ENCODE data around the gene JAG2.

Gene JAG2

DNA sequence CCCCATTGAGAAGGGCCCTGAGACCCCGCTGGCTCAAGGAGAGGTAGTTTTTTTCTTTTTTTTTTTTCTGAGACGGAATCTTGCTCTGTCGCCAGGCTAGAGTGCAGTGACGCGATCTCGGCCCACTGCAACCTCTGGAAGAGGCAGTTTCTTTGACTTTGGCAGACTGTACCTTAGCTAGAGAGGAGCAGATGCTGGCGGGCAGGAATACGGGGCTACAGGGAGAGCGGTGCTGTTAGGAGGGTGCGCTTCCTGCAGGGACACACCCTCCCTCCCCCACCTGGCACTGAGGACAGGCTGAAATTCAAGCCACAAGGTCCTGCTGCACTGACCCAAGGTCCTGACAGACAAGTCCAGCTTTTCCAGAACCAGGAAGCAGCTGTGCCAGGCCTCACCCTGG, 44.8 kb upstream of the JAG2 start:
- Mint-ChIP-seq H3K27ac (peak overlapping the region; percentile 64 to 66 (median 66)), H3K9me3 (no peaks in the 10 kb centered on the region), H3K36me3 (ENCODE audit: low read depth) (peaks cover 17% of the 10 kb centered on the region), H3K4me1 (peaks cover 20% of the 10 kb centered on the region), H3K27me3 (ENCODE audit: low read depth) (peaks cover 3% of the 10 kb centered on the region), H3K4me3 (no peak overlapping the region)
- TF ChIP-seq, protein P1, sequence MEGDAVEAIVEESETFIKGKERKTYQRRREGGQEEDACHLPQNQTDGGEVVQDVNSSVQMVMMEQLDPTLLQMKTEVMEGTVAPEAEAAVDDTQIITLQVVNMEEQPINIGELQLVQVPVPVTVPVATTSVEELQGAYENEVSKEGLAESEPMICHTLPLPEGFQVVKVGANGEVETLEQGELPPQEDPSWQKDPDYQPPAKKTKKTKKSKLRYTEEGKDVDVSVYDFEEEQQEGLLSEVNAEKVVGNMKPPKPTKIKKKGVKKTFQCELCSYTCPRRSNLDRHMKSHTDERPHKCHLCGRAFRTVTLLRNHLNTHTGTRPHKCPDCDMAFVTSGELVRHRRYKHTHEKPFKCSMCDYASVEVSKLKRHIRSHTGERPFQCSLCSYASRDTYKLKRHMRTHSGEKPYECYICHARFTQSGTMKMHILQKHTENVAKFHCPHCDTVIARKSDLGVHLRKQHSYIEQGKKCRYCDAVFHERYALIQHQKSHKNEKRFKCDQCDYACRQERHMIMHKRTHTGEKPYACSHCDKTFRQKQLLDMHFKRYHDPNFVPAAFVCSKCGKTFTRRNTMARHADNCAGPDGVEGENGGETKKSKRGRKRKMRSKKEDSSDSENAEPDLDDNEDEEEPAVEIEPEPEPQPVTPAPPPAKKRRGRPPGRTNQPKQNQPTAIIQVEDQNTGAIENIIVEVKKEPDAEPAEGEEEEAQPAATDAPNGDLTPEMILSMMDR (IDR thresholded peaks at IDR 0.05; ENCODE audit: unreplicated experiment in 3 of 3), result no peak

GRCh38 chr14:105212541-105213300, 44.1 kb upstream of the JAG2 start:
- H3K36me3 Mint-ChIP-seq (ENCODE audit: low read depth), result peaks cover 13% of the 10 kb centered on the region
- H3K4me3 Mint-ChIP-seq, result no peak overlapping the region
- H3K4me1 Mint-ChIP-seq, result peaks cover 20% of the 10 kb centered on the region
- TF ChIP-seq, protein P1 (IDR thresholded peaks at IDR 0.05; ENCODE audit: unreplicated experiment in 3 of 3), result no peak
- H3K27ac Mint-ChIP-seq, result peak overlapping the region in 2 of 3 experiments; percentile 64 to 66
- H3K9me3 Mint-ChIP-seq, result no peaks in the 10 kb centered on the region
- H3K27me3 Mint-ChIP-seq (ENCODE audit: low read depth), result peaks cover 3% of the 10 kb centered on the region

- Mint-ChIP-seq H3K27me3 (ENCODE audit: low read depth) (peaks cover 3% of the 10 kb centered on the region), H3K4me3 (no peak overlapping the region), H3K27ac (no peak overlapping the region), H3K4me1 (peaks cover 20% of the 10 kb centered on the region), H3K36me3 (ENCODE audit: low read depth) (peaks cover 11% of the 10 kb centered on the region), H3K9me3 (no peaks in the 10 kb centered on the region)
- TF ChIP-seq, protein P1 (IDR thresholded peaks at IDR 0.05; ENCODE audit: unreplicated experiment in 3 of 3), result no peak
Measured at GRCh38 chr14:105211758-105212089, 43.1 kb upstream of the JAG2 start.

DNA sequence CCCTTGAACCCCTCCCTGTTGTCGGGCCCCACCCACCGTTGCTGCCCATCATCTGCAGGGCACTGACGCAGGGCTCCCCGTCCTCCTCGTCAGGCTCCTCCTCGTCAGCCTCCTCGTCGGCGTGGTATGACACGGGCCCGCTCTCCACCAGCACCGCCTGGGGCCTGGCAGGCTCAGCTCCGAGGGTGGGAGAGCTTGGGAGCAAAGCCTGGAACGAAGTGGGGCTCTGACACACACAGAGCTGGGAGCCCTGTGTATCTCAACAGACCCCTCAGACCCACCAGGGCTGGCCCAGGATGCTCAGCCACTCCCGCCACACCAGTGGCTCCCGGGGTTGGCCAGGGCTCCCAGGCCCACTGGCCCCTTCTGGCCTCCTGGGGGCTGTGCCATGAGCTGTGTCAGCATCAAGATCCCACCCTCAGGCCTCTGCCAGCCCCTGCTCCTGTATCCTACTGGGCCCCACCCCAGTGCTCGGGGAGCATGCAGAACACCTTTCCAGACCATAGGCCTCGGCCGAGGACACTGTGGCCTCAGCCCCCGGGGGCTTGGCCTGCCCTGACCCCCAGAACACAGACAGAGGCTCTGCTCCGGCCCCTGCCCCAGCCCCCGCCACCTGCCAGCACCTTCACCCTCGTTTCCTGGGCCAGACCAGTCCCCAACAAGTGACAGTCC, 42.6 kb upstream of the JAG2 start:
- H3K27me3 Mint-ChIP-seq (ENCODE audit: low read depth), result peaks cover 3% of the 10 kb centered on the region
- H3K4me1 Mint-ChIP-seq, result peaks cover 20% of the 10 kb centered on the region
- H3K36me3 Mint-ChIP-seq (ENCODE audit: low read depth), result peaks cover 11% of the 10 kb centered on the region
- no peak overlapping the region for H3K4me3 Mint-ChIP-seq
- no peak overlapping the region for H3K27ac Mint-ChIP-seq
- TF ChIP-seq, protein P1 (IDR thresholded peaks at IDR 0.05; ENCODE audit: unreplicated experiment in 3 of 3), result no peak
- no peaks in the 10 kb centered on the region for H3K9me3 Mint-ChIP-seq

DNA sequence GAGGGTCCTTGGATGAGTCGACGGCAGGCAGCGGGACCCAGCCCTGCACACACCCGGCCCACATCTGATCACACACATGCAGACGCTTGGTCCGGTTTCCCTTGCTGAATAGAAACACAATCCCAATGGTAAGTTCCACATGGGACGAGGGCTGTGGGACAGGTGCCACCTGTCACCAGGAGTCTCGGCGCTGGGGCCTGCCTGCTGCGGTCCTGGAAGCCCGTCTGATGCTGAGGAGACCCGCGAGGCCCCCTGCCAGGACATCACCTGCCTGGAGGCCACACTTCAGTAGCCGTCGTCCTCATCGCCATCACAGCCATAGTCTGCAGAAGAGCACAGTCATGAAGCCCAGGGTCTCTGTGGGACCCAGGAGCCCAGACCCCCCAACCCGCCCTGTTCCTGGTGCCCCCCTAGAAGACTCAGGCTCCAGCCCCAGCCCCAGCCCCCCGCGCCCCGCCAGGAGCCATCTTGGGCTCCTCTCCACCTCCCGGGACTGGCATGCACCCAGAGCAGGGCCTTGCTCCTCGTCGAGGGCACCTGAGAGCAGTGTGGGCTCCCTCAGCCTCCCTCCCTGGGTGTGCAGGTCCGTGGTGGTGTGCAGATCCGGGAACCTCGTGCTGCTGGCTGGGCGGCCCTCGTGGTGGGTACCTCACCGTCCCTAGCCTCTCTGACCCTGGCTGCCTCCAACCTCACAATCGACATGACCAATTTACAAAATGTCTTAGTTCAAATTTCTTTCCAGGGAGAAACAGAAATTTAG, 41.9 kb upstream of the JAG2 start:
- no peaks in the 10 kb centered on the region for H3K9me3 Mint-ChIP-seq
- H3K27me3 Mint-ChIP-seq (ENCODE audit: low read depth), result peaks cover 3% of the 10 kb centered on the region
- no peak overlapping the region for H3K27ac Mint-ChIP-seq
- H3K36me3 Mint-ChIP-seq (ENCODE audit: low read depth), result peaks cover 5% of the 10 kb centered on the region
- H3K4me1 Mint-ChIP-seq, result peaks cover 20% of the 10 kb centered on the region
- TF ChIP-seq, protein P1 (IDR thresholded peaks at IDR 0.05; ENCODE audit: unreplicated experiment in 3 of 3), result no peak
- no peak overlapping the region for H3K4me3 Mint-ChIP-seq

Measured in nephron (organoid).